Inflammatory macrophage treated with lipopolysaccharide for 4 hours (primary cell): ENCODE data around the gene C1QC.

ENCODE experiments used
- DNase-seq: peaks from one replicate; pipeline ENCODE4 v3.0.0-alpha.2; 2020

C1QC gene

GRCh38 chr1:22643381-22643780, at the start of gene C1QC:
Gene C1QC (plus strand): TSS chr1:22643633. CDS start chr1:22644024, 391 bp downstream.
- DNase-seq: peak; percentile 58

GRCh38 chr1:22594396-22594795, 49.0 kb upstream of the C1QC start:
- DNase-seq: no peak

GRCh38 chr1:22595108-22595507, 48.3 kb upstream of the C1QC start:
- no peak for DNase-seq

GRCh38 chr1:22597301-22597965, 46.0 kb upstream of the C1QC start:
- no peak for DNase-seq

- no peak for DNase-seq
Observed at GRCh38 chr1:22597996-22598395, 45.4 kb upstream of the C1QC start.

DNA sequence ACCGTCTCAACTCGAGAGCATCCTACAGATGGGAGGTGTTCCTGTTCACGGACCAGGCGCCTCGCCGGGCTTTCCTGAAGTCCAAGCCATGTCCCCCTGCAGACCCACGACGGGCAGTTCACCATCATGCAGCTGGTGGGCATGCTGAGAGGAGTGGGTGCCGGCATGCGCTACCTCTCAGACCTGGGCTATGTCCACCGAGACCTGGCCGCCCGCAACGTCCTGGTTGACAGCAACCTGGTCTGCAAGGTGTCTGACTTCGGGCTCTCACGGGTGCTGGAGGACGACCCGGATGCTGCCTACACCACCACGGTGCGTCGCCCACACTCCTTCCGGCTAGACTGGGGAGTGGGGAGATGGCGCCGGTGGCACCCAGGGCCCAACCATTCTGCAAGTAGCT, 44.7 kb upstream of the C1QC start:
- no peak for DNase-seq

DNA sequence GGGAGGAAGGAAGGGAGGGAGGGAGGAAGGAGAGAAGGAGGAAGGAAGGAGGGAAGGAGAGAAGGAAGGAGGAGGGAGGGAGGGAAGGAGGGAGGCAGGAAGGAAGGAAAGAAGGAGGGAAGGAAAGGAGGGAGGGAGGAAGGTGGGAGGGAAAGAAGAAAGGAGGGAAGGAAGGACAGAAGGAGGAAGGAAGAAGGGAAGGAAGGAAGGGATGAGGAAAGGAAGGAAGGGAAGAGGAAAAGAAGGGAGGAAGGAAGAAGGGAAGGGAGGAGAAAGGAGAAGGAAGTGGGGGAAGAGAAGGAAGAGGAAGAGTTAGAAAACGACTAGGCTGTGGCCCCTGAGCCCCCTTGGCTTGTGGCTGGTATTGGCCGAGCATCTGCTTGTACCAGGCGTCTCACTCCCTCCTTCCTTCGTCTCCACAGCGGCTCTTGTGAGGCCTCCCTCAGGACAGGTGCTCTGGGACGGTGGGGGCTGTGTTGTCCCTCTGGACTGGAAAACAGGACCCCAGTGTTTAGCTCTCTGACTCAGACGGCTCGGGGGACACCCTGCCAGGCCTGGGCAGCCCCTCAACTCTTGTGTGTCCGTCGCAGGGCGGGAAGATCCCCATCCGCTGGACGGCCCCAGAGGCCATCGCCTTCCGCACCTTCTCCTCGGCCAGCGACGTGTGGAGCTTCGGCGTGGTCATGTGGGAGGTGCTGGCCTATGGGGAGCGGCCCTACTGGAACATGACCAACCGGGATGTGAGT, 43.2 kb upstream of the C1QC start:
- DNase-seq: no peak

DNA sequence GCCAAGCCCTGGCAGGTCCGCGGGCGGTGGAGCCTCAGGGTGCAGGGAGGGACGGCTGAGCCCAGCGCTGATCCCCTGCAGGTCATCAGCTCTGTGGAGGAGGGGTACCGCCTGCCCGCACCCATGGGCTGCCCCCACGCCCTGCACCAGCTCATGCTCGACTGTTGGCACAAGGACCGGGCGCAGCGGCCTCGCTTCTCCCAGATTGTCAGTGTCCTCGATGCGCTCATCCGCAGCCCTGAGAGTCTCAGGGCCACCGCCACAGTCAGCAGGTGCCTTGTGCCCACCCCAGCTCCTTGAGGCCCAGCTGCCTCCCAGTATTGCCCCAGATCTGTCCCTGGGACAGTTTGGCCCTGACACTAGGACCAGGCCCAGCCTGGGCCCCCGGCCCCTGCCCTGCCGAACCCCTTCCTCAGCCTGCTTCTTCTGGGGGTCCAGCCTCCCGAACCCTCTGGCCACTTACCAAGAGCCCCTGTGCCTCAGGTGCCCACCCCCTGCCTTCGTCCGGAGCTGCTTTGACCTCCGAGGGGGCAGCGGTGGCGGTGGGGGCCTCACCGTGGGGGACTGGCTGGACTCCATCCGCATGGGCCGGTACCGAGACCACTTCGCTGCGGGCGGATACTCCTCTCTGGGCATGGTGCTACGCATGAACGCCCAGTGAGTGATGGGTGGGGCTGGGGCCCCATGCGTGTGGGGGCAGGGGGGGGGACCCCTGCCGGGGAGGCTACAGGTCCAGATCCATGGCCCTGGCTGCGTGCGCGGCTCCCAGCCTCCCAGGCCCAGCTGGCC, 42.4 kb upstream of the C1QC start:
- DNase-seq: no peak

GRCh38 chr1:22601610-22602009, 41.8 kb upstream of the C1QC start:
- DNase-seq: no peak

GRCh38 chr1:22602060-22602740, 41.2 kb upstream of the C1QC start:
- DNase-seq: no peak

GRCh38 chr1:22606161-22606560, 37.3 kb upstream of the C1QC start:
- DNase-seq: peak; percentile 53

DNA sequence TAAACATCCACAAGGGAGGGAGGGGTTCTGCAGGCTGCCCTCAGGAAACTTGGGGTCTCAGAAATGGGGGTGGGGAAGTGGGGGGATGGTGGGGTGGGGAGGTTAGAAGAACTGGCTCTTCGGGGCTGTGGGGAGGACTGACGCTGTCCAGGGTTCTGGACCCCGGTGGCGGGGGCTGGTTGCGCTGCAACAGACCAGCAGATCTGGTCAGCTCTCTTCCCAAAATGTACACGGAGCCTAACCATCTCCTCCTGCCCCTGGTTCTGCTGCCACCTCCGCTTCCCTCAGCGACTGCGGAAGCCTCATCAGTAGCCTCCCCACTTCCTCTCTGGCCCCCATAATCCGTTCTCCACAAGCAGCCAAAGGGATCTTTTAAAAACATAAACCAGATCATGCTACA, 36.3 kb upstream of the C1QC start:
- no peak for DNase-seq

GRCh38 chr1:22608361-22608760, 35.1 kb upstream of the C1QC start:
- DNase-seq: peak; percentile 42

DNA sequence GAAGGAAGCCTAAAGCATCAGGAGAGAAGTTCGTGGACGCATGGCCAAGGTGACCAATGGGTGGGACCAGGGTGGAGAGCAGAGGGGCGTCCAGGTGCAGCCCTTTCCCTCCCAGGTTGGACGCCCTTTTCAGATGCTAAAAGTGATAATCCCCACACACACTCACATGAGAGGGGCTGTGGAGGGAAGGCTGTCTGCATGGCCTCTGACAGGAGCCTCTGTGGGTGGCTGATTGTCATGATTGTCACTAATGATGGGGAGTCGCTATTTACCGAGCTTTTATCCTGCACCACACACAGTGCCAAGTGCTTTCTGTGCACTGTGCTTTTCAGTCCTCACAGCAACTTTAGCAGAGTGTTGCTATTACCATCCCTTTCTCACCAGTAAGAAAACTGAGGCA, 34.1 kb upstream of the C1QC start:
- no peak for DNase-seq

- peak; percentile 18 for DNase-seq
Observed at GRCh38 chr1:22611530-22611947, 31.9 kb upstream of the C1QC start.

DNA sequence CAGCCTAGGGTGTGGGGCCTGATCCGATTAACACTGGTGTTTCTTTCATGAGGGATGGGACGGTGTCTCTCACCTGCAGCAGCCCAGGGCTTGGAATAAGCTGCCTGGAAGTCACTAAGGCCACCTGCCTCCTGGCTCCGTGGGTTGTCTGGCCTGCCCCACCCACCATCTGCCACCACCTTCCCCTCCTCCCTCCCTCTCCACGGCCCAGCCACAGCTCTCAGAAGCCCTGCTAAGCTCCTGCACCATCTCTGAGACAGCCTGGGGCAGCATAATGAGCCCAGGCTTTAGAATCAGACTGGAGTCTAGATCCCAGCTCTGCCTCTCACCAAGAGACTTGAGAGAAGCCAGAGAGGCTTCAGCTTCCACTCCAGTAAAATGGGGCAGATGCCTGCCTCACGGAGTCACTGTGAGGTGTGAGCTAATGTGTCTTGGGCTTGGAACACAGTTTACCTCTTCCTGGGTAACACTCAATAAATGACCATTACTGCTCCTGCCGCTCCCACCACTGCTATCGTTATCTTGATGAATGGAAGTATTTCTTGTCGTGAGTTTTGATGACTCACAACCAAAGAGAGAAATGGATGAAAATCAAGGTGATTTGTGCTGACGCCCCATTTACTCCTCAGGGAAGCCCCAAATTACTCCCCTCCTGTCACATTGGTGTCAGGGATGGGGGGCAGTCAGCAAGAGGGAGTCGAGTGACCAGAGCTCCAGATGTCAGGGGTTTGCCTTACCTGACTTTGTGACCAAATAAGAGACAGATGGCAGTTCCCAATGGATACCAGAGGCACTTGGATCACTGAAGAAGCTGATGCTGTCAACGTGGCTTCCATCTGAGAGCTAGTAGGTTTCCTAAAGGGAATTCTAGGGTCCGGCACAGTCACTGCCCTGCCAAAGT, 30.5 kb upstream of the C1QC start:
- DNase-seq: no peak

- DNase-seq: no peak
Observed at GRCh38 chr1:22613572-22613918, 29.9 kb upstream of the C1QC start.

DNA sequence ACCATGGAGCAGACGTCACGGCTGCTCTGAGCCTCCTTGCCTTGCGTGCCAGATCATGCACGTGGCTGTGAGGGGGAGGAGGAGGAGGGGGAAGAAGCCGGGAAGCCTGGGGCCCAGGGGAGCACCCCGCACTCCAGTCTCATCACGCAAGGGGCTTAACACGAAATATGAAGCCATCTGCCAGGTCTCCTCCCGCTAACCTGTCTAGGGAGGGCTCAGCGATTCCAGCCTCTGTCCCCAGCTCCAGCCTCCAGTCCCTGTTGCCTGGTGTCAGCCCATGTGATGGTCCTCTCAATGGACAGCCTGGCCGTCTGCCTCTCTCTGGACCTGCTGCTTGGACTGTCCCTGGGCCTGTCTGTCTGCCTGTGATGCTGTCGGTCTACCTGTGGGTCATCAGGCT, 29.5 kb upstream of the C1QC start:
- no peak for DNase-seq

GRCh38 chr1:22615886-22616285, 27.5 kb upstream of the C1QC start:
- DNase-seq: peak; percentile 68

GRCh38 chr1:22616571-22616970, 26.9 kb upstream of the C1QC start:
- no peak for DNase-seq

DNA sequence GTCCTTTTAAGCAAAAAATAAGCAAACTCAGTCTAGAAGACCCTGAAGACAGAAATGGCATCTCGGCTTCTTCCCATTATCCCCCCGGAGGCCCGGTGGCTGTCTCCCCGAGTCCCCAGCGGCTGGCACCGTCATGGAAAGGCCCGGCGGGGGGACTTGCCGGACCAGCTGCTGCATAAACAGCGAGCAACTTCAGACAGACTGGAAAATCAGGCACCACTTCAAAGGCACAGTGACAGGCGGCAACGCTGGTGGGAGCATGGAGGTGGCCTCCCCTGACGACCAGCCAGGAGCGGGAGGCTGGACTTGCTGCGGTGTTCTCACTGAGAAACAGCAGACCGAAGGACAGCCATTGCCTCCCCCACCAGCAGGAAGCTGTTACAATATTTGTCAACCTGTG, 25.4 kb upstream of the C1QC start:
- DNase-seq: no peak

DNA sequence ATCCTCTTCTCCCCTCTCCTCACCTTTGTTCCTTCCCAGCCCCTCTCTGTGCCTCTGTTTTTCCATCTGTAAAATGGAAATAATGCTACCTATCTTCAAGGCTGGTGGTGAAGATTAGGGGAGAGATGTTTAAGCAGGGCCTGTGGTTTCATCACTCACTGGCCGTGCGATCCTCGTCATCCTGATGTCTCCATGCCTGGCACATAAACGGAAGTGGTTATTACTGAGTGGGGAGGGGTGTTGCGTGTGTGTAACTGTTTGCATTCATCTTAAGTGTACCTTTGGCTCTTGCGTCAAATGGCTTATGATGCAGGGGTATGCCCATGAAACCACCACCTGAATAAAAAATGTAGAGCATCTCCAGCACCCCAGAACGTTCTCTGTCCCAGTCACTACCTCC, 24.2 kb upstream of the C1QC start:
- DNase-seq: peak; percentile 34
